Measurements from ENCODE around the gene TMEM170A.
"Not testable (repeated sequence)": the region's sequence is repeated elsewhere in the genome, so short reads cannot be mapped to it uniquely, and the experiment has no call there.

Gene TMEM170A

GRCh38 chr16:75479421-75479990, 15.0 kb upstream of the TMEM170A start:
- DNase-seq, result no peak

- no peak for DNase-seq
Observed at GRCh38 chr16:75478480-75479345, 14.2 kb upstream of the TMEM170A start.

DNA sequence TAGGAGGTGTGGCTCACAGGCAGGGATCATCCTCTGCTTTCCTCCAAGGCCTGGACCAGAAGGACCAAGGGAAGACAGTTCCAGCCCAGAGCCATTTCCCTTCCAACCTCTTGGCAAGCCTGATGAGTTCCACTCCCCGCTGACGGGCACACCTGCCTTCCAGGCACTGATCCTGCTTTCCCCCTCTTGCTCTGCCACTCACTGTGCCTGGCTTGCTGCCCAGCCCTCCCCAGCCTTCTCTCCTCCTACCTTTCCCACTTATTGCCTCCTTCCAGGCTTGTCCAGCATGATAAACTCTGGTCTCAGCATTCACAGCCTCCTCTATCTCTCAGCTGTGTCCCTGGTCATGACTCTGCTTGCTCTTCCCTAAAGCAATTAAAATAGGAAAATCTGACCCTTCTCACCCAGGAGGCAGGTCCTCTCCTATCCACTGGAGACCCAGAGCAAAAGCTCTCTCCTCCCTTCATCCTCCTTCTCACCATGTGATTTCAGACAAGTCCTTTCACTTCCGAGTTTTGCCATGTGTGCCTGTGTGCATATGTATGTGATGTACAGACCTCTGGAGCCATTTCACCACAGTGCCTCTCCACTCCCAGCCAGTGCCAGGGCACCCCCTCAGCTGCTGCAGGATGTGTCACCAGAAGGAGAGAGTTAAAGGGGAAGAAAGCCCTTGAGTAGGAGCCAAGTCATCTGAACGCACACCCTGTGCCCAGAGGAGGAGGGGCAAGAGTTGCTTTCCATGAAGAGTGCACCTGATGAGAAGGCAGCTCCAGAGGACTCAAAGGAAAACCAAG, 13.4 kb upstream of the TMEM170A start:
- no peak for DNase-seq

GRCh38 chr16:75476817-75477216, 12.3 kb upstream of the TMEM170A start:
- no peak for DNase-seq

- no peak for DNase-seq
Observed at GRCh38 chr16:75475420-75475847, 10.9 kb upstream of the TMEM170A start.

DNA sequence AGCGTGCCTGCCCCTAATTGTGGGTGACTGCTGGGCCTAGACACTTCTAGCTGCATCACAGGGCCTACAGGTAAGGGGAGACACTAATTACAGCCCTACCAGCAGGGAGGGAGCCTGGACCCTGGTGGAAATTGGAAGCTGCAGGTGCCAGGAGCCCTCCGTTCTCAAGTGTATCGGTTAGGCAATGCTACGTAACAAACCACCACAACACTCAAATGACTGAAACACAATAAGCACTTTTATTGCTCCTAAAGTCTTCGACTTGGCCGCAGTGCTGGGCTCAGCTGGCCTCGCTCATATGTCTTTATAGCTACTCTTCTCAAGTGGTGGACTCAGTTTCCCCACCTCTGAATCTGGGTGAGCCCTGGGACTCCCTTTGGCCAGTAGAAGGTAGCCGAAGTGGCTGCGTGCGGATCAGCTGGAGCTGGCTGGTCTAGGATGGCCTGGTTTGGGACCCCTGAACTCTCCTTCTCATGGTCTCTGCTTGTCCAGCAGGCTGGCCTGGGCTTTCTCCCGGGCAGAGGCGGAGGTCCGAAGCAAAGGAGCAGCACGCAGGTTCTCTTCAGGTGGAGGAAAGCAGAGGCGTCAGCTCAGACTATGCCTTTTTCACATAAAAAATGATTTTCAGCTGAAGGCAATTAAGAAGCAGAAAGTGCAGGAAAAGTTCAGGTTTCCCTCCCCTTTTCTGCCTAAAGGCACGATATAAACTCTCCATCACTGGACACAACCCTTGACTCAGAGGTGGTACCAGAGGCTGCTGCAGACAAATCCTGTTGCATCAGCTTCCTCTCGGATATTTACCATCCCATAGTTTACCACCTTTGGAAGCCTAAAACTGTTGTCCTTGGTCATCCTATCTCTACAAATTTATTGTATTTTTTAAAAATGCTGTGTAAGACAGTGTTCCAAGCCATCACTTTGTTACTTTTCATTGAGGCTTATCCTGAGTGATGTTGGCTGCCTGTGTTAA, 8.7 kb upstream of the TMEM170A start:
- DNase-seq, result no peak

- DNase-seq, result peak in 1 of 2 experiments; percentile 17
Observed at GRCh38 chr16:75471723-75472633, 7.5 kb upstream of the TMEM170A start.

DNA sequence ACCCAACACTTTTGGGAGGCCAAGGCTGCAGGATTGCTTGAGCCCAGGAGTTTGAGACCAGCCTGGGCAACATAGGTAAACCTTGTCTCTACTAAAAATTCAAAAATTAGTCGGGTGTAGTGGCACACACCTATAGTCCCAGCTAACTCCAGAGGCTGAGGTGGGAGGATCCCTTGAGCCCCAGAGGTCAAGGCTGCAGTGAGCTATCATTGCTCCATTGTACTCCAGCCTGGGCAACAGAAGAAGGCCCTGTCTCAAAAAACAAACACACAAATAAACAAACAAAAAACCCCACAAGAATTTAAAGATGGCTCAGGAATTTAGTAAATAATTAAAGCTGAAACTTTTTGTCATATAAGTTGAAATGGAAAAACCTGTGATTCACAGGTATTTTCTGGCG, 2.3 kb upstream of the TMEM170A start:
- no peak for DNase-seq

GRCh38 chr16:75463389-75464121, 934 bp downstream of the TMEM170A start:
- not testable (repeated sequence) for DNase-seq

- DNase-seq, result no peak
Observed at GRCh38 chr16:75462806-75463205, 1.7 kb downstream of the TMEM170A start.

DNA sequence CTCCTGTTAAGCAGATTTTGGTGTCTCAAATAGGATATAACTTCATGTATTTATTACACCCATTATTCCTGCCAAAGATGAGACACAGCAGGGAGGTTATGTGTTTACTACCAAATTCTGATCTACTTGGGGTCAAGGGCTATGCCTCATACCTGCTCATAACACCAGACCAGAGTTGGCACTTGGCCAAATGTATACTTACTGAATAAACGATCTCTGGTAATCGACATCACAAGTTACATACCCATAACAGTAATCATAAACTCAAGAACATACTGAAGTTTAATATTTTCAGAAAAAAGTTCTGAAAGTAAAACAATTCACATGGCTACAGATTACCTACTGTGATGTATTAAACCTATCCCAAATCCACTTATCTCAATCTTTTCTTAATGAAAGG, 2.9 kb downstream of the TMEM170A start:
- no peak for DNase-seq

DNA sequence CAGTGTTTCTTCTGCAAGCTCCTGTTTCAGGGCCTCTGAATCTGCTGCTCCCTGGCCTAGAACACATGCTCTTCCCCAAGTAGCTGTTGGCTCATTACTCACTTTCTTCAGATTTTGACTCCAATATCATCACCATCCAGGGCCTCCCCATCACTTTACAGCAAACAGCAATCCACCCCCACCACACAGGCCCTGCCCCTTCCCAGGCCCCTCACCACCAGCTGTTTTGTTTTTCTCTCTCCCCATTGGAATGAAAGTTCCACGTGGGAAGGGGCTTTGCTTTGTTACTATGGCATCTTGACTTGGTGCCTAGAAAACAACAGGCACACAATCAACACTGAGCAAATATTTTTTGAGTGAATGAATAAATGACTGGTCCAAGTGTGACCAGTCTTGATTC, 4.0 kb downstream of the TMEM170A start:
- DNase-seq, result no peak

GRCh38 chr16:75459691-75460090, 4.8 kb downstream of the TMEM170A start:
- DNase-seq, result no peak

DNA sequence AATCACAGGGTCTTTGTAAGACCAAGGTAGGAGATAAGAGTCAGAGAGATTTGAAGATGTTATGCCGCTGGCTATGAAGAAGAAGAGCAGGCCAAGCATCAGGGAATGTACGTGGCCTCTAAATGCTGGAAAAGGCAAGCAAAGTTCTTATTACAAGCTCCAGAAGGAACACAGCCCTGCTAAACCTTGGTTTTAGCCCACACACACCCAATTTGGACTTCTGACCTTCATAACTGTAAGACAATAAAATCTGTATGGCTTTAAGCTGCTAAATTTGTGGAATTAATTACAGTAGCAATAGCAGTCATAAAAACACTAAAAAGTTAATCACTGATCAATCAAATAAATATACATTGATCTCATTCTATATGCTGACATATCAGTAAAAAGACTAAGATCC, 6.0 kb downstream of the TMEM170A start:
- no peak for DNase-seq

DNA sequence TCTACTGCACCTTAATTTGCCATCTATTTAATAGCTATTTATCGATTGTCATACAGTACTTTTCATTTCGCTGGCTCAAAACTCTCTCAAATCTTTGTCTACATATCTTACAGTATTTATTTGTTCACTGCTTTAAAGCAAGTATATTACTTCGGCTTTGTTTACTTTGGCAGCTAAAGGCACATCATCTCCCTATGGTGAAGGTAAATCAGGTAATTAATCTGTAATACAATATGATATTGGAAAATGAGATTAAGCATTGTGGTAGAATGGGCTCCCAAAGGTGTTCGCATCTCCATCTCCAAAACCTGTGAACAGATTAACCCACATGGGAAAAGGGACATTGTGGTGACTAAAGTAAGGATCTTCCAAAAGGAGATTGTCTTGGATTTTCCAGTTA, 6.5 kb downstream of the TMEM170A start:
- no peak for DNase-seq

- DNase-seq, result no peak
Observed at GRCh38 chr16:75457485-75458021, 6.9 kb downstream of the TMEM170A start.

DNA sequence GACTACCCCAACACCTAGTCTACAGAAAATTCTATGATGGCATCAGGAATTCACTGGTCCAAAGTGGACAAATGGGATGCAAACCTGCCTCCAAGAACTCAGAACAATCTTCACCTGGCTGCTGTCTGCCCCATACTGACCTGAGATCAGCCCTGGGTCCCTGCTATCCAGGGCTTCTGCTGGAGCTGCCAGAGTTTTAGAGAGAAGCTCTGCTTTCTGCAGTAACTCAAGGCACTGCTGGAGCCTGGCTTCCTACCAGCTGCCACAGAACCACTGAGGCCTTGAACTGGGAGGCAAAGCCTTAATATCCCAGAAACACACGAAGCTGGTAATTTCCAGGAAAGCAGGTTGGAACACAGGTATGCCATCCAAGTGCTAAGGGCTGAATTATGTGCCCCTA, 7.5 kb downstream of the TMEM170A start:
- DNase-seq, result no peak

GRCh38 chr16:75456486-75456885, 8.0 kb downstream of the TMEM170A start:
- DNase-seq, result not testable (repeated sequence)

- DNase-seq, result no peak
Observed at GRCh38 chr16:75455677-75456076, 8.8 kb downstream of the TMEM170A start.

DNA sequence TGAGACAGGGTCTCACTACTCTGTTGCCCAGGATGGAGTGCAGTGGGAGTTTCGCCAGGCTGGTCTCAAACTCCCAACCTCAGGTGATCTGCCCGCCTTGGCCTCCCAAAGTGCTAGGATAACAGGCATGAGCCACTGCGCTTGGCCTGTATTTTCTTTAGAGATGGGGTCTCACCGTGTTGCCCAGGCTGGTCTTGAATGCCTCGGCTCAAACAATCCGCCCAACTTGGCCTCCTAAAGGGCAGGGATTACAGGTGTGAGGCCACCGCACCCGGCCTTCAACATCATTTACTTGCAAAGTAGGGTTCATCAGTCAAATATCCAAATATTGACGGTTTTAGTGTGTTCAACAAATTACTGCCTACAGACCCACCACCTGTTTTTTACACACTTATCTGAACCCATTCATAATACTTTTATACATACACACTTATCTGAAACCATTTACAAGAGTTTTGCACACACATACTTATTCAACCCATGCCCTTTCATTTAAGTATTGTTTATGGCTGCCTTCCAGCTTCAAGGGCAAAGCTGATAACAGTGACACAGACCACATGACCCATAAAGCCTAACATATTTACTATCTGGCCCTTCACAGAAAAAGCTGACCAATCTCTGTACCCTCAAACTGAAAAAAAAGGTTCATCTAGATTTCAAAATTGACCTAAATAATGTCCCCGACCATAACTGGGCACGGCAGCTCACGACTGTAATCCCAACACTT, 11.9 kb downstream of the TMEM170A start:
- no peak for DNase-seq
